ENCODE measurements around the gene TRAF3IP3. TPM values are rescaled to one million over a fixed set of nuclear protein-coding genes. Genes with fewer than 3 reads are reported as not detected.
A peak's percentile ranks its signal among the peaks of the same experiment; 100 is the strongest.

The TRAF3IP3 gene
- total RNA-seq, 1 donor from 2014 or later, result not detected

GRCh38 chr1:209797978-209798639 lies 42.3 kb downstream of the TRAF3IP3 start:
- no peak for DNase-seq (ENCODE audit: low read depth, low spot score)

- DNase-seq (ENCODE audit: low read depth, low spot score), result peak; percentile 58
These were observed 45.4 kb downstream of the TRAF3IP3 start for GRCh38 chr1:209800984-209801834.

DNA sequence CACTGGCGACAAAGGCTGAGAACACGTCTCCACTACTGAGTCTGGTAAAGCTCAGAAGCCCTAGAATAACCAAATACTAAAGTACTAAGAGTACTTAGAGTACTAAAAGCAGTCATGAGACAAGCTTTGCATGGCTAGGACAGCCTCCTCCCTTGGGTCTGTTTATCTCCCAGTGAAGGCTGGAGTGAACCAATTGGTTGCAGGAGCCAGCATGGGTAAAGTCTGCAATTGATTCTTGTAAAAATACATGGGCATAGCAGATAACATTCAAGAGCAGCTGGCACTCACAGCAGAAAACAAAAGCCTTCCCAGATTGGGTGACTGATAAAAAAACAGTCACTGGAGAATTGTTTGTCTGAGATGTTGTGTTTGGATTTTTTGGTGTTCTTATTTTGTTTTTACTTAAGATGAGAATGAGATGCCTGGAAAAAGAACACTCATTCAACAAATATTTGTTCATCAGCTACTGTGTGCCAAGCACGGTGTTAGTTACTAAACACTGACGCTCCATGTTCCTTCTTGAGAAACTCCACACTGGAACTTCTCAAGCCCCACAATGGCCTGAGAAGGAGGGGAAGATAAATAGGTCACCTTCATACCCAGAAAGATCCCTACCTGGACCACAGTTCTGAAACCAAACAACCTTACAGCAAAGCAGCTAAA lies 46.4 kb downstream of the TRAF3IP3 start:
- peak; percentile 73 for DNase-seq (ENCODE audit: low read depth, low spot score)

- no peak for DNase-seq (ENCODE audit: low read depth, low spot score)
These were observed 46.9 kb downstream of the TRAF3IP3 start for GRCh38 chr1:209802780-209803152.

DNA sequence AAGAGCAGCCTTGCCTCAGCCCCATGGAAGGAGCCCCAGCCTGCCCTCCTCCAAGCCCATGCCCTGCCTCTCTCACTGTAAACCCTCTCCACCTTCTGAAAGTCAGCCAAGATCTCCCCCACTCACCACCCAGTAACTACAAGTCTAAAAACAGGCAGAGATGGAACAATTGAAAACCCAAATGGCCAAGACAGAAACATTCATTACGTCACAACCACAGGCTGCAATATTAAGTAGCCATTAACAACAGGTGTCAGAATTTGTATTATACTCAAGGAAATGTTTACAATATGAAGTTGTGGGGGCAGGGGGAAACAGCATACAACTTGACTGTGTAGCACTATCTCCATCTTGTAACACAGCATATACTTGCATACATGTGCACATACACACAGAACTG lies 47.7 kb downstream of the TRAF3IP3 start:
- no peak for DNase-seq (ENCODE audit: low read depth, low spot score)

DNA sequence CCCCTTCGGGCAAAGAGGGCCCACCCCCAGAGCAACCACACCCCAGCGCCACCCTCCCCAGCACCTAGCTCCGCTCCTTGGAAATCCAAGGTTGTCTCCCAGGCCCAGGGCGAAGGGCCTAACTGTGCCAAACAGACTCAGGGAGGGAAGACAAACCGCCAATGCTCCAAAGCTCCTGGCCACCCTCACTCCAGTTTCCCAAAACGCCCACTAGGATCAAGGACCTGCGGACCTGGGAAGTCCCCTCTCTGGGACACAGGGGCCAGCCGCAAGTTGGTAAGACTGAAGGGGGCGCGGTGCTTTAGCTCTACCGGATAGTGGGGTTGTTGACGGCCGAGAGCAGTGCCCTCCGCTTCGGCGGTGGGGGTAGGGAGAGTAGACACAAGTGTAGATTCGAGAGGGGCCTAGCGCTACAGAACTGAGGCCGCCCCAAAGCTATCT lies 49.5 kb downstream of the TRAF3IP3 start:
- no peak for DNase-seq (ENCODE audit: low read depth, low spot score)

DNA sequence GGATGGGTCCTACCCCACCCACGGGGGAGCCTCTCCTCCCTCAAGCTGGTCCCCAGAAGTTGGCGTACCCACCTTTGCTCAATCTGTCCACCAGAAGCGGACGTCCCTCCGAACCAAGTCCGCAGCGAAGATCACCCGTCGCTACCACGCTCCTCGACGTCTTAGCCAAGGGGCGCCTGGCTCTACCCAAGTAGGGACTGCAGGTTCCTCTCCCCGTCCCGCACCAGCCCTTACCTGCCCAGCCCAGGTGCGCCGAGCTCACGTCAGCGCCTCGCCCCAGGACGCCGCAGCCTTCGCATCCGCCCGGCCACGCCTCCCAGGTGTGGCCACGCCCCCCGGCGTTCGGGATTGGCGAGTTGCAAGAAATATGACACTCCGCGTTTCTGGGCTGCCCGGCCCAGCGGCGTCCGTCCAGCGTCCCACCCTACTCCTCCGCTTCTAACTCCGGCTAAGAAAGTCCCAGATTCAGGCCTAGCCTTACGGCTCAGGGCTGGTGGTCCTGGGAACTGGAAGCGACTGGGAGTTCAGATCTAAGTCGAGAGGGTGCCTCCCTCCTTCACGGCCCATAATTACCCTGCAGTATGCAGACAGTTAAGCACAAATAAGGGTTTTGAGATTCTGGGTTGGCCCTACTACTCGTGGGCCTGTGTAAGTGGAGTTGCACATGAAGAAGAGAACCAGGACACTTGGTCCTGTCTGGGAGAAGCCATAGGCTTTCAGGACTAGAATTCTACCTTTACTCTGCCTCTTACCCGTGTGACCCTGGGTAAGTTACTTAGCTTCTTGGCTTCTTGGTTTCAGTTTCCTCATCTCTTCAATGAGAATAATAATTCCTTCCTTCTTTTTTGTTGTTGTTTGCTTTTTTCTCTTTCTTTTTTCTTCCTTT lies 50.3 kb downstream of the TRAF3IP3 start, which contains the start of gene IRF6:
TSS of gene IRF6 (minus strand) at position 268 of the 886 bp plus-strand sequence. CDS start 4,729 bp downstream, outside the sequence.
- no peak for DNase-seq (ENCODE audit: low read depth, low spot score)

GRCh38 chr1:209807509-209807908 lies 51.7 kb downstream of the TRAF3IP3 start:
- DNase-seq (ENCODE audit: low read depth, low spot score), result no peak

DNA sequence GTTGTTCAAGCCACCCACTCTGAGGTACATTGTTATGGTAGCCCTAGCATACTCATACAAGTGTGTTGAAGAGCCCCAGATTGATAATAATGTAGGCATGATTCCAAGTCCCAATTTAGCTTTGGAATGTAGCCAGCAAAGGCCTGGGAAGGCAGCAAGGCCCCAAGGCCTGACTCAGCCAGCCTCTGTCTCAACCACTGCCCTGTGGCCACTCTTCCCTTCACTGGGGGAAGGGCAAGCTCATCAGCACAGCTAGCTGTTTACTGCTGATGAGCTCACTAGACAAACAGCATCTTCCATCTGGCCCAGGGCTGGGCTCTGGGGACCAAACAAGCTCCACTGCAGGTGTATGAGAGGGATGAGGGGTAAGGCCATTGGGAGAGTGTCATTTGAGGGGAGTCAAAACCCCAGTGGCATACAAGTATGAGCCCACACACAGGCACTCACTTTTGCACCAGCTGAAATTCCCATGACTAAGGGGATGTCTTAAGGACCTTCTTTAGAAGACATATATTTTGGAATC lies 52.3 kb downstream of the TRAF3IP3 start:
- DNase-seq (ENCODE audit: low read depth, low spot score), result peak; percentile 82

DNA sequence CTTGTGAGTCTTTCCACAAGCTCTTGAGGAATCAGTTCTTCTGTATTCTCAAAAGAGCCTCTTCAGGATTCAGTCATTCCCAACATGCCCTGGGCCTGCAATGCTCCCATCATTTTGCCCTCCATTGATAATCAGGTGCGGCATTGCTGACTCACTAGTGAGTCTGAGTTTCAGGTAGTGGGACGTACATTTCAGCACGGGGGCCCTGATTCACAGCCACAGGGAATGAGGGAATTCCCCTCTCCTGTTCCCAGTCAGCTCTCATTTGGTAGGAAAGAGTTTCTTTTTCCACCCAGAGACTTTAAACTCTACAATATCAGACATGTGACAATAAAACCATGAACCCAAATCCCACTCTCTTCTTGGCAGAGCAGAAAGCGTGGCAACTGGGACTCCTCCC lies 53.8 kb downstream of the TRAF3IP3 start:
- no peak for DNase-seq (ENCODE audit: low read depth, low spot score)

GRCh38 chr1:209810783-209811182 lies 54.9 kb downstream of the TRAF3IP3 start:
- no peak for DNase-seq (ENCODE audit: low read depth, low spot score)

DNA sequence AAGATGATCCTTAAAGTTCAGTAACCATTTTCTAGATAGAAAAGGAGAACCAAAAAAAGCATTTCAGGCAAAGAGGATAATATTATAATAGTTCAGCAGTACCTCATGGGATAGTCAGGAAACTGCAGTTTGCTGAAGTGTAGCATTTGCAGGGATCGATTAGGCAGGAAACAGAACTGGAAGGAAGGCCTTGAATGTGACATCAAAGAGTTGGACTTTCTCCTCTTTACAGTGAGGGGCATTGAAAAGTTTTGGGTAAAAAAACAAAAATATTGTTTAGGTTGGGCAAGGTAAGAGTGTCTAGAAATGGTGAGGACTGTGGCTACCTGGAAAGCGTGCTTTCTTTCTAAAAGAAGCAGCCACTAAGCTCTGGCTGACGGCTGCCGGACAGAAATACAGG lies 58.0 kb downstream of the TRAF3IP3 start:
- DNase-seq (ENCODE audit: low read depth, low spot score), result no peak

DNA sequence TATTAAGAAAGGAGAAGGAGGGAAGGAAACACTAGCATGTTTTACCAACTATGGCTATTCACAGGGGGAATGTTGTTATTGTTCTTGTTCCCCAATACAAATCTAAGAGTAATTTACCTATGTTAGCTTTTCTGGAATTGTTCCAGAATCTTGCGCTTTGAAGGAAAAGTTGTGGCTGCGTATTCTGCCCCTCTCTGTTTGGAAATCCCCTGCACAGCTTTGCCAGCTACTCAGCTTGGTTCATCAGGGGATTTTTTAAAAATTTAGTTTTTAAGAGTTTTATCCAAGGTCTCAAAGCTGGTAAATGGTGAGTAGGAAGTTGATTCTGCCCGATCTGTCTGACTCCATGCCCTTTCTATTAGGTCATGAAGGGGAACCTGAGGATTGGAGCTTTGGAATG lies 59.6 kb downstream of the TRAF3IP3 start:
- no peak for DNase-seq (ENCODE audit: low read depth, low spot score)

DNA sequence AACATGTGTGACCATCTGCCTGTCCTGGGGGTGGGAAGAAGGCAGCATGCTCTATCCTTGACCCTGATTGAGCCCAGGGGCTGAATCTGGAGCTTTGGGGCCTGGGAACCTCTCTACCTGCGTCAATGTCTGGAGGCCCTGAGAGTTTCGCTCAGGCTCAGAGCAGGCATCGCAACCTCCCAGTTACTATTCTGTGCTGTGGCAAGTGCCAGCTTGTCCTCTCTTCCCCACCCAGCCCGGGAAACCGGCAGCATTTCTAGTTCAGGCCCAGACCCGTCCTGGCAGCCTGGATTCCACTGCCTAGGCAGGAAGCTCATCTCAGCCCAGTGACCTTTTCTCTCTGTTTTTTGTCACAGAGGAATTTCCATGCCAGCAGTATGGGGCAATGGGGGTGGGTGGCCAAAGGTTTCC lies 60.1 kb downstream of the TRAF3IP3 start:
- DNase-seq (ENCODE audit: low read depth, low spot score), result no peak

GRCh38 chr1:209816923-209817322 lies 61.1 kb downstream of the TRAF3IP3 start:
- DNase-seq (ENCODE audit: low read depth, low spot score), result no peak

GRCh38 chr1:209817691-209818090 lies 61.8 kb downstream of the TRAF3IP3 start:
- DNase-seq (ENCODE audit: low read depth, low spot score), result no peak

DNA sequence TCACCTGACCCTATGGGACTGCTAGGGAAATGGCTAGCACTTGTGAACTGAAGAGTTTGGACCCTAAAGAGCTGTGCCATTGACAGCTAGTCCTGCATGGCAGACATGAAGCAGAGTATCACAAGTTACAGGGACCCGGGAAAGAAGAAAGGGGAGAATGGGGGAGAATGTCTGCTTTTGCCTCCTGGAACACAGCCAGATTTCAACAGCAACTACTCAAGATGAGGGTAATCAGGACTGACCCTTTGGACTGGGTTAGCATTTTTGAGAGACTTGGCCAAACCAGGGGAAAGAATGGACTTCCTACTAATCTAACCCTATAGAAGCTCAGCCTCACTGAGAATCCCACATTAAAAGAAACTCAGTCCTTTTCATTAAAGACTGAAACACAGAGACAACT lies 63.2 kb downstream of the TRAF3IP3 start:
- no peak for DNase-seq (ENCODE audit: low read depth, low spot score)

GRCh38 chr1:209820986-209821385 lies 65.1 kb downstream of the TRAF3IP3 start:
- no peak for DNase-seq (ENCODE audit: low read depth, low spot score)

DNA sequence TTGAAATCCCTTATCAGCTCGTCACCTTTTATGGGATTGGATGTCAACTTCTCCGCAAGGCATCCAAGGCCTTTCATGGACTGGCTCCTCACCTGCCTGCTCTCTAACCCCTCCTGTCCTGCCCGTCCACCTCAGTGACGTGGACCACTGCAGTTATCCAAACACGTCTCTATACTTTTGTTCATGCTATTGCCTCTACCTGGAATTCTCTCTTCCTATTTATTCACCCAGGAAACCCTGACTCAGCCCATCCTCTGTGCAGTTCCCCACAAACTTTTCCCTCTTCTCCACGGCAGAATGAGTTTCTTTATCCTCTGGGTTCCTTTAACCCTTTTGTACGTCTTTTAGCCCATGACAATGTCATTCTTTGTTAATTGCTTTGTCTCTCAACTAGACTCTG lies 66.9 kb downstream of the TRAF3IP3 start:
- DNase-seq (ENCODE audit: low read depth, low spot score), result no peak

- DNase-seq (ENCODE audit: low read depth, low spot score), result peak; percentile 87
These were observed 67.5 kb downstream of the TRAF3IP3 start for GRCh38 chr1:209823143-209824041.

Data from pulmonary artery endothelial cell (primary cell).